Measurements from ENCODE around the gene MYO1C. TPM values are rescaled to one million over a fixed set of nuclear protein-coding genes. Genes with fewer than 3 reads are reported as not detected.

Gene MYO1C
- total RNA-seq, 1 experiment from 2014 or later: 73.6 TPM

DNA sequence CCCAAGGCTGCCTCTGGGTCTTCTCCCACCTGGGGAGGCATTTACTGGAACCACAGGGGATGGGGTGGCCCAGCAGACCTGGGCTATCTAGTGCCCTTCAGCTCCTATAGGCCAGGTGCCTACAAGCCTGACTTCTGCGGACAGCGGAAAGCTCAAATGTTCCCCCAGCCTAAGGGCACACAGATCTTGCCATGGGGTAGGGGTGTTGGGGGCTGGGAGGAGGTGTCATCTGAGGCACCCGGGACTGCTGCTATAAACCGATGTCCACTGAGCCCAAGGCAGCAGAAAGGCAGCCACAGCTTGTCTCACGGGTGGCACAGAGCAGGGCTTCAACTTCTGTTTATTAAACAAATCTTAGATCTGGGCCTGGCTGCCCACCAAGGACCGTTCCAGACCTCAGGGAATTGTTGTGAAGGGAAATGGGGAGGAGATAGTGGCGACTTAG lies 3.6 kb downstream of the MYO1C start (continued):
- TF ChIP-seq, protein P1, sequence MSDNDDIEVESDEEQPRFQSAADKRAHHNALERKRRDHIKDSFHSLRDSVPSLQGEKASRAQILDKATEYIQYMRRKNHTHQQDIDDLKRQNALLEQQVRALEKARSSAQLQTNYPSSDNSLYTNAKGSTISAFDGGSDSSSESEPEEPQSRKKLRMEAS (CRISPR knock-in tag; IDR thresholded peaks at IDR 0.05): no peak
- TF ChIP-seq FOXP4 (CRISPR knock-in tag; IDR thresholded peaks at IDR 0.05): no peak
- TF ChIP-seq SMAD3 (CRISPR knock-in tag; IDR thresholded peaks at IDR 0.05; ENCODE audit: borderline replicate concordance): no peak
- TF ChIP-seq E2F4 (CRISPR knock-in tag; IDR thresholded peaks at IDR 0.05; ENCODE audit: borderline replicate concordance, low read depth): no peak
- TF ChIP-seq NR3C1 (CRISPR knock-in tag; conservative IDR thresholded peaks at IDR 0.05; ENCODE audit: low read depth): no peak

- Mint-ChIP-seq H3K27me3 (ENCODE audit: low read depth) (peaks cover 11% of the 10 kb centered on the region), H3K4me3 (peak overlapping the region; percentile 82), H3K4me1 (peaks cover 37% of the 10 kb centered on the region), H3K27ac (peak overlapping the region; percentile 53; the same call in 1 of the 2 replicates), H3K9me3 (no peaks in the 10 kb centered on the region), H3K36me3 (peaks cover 6% of the 10 kb centered on the region; the same call in 1 of the 2 replicates)
- ChIA-PET POLR2A (interaction anchor here (0.7 to 1.7 kb wide), 2 partner anchors 28 to 37 kb away, joined by 4 to 9 read pairs; partner anchors contain the start of gene INPP5K), CTCF (interaction anchor here (0.5 to 3.8 kb wide), 7 partner anchors 28 to 160 kb away, joined by 3 to 20 read pairs (median 4); partner anchors contain the start of genes INPP5K and RILP)
- DNase-seq (ENCODE audit: low spot score) (peak; percentile 81), ATAC-seq (peak; percentile 4)
- 0 out of 2 replicates have a peak, but pooled peaks have one; percentile 22 for TF ChIP-seq ESRRA (CRISPR knock-in tag; IDR thresholded peaks at IDR 0.05; ENCODE audit: borderline replicate concordance)
- TF ChIP-seq HMGA2 (CRISPR knock-in tag; IDR thresholded peaks at IDR 0.05): no peak
- TF ChIP-seq, protein P2, sequence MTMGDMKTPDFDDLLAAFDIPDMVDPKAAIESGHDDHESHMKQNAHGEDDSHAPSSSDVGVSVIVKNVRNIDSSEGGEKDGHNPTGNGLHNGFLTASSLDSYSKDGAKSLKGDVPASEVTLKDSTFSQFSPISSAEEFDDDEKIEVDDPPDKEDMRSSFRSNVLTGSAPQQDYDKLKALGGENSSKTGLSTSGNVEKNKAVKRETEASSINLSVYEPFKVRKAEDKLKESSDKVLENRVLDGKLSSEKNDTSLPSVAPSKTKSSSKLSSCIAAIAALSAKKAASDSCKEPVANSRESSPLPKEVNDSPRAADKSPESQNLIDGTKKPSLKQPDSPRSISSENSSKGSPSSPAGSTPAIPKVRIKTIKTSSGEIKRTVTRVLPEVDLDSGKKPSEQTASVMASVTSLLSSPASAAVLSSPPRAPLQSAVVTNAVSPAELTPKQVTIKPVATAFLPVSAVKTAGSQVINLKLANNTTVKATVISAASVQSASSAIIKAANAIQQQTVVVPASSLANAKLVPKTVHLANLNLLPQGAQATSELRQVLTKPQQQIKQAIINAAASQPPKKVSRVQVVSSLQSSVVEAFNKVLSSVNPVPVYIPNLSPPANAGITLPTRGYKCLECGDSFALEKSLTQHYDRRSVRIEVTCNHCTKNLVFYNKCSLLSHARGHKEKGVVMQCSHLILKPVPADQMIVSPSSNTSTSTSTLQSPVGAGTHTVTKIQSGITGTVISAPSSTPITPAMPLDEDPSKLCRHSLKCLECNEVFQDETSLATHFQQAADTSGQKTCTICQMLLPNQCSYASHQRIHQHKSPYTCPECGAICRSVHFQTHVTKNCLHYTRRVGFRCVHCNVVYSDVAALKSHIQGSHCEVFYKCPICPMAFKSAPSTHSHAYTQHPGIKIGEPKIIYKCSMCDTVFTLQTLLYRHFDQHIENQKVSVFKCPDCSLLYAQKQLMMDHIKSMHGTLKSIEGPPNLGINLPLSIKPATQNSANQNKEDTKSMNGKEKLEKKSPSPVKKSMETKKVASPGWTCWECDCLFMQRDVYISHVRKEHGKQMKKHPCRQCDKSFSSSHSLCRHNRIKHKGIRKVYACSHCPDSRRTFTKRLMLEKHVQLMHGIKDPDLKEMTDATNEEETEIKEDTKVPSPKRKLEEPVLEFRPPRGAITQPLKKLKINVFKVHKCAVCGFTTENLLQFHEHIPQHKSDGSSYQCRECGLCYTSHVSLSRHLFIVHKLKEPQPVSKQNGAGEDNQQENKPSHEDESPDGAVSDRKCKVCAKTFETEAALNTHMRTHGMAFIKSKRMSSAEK (CRISPR knock-in tag; IDR thresholded peaks at IDR 0.05; ENCODE audit: borderline replicate concordance): no peak
- TF ChIP-seq, protein P3, sequence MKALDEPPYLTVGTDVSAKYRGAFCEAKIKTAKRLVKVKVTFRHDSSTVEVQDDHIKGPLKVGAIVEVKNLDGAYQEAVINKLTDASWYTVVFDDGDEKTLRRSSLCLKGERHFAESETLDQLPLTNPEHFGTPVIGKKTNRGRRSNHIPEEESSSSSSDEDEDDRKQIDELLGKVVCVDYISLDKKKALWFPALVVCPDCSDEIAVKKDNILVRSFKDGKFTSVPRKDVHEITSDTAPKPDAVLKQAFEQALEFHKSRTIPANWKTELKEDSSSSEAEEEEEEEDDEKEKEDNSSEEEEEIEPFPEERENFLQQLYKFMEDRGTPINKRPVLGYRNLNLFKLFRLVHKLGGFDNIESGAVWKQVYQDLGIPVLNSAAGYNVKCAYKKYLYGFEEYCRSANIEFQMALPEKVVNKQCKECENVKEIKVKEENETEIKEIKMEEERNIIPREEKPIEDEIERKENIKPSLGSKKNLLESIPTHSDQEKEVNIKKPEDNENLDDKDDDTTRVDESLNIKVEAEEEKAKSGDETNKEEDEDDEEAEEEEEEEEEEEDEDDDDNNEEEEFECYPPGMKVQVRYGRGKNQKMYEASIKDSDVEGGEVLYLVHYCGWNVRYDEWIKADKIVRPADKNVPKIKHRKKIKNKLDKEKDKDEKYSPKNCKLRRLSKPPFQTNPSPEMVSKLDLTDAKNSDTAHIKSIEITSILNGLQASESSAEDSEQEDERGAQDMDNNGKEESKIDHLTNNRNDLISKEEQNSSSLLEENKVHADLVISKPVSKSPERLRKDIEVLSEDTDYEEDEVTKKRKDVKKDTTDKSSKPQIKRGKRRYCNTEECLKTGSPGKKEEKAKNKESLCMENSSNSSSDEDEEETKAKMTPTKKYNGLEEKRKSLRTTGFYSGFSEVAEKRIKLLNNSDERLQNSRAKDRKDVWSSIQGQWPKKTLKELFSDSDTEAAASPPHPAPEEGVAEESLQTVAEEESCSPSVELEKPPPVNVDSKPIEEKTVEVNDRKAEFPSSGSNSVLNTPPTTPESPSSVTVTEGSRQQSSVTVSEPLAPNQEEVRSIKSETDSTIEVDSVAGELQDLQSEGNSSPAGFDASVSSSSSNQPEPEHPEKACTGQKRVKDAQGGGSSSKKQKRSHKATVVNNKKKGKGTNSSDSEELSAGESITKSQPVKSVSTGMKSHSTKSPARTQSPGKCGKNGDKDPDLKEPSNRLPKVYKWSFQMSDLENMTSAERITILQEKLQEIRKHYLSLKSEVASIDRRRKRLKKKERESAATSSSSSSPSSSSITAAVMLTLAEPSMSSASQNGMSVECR (CRISPR knock-in tag; IDR thresholded peaks at IDR 0.05; ENCODE audit: borderline replicate concordance): peak; percentile 20; the same call in 1 of the 2 replicates
- TF ChIP-seq, protein P4, sequence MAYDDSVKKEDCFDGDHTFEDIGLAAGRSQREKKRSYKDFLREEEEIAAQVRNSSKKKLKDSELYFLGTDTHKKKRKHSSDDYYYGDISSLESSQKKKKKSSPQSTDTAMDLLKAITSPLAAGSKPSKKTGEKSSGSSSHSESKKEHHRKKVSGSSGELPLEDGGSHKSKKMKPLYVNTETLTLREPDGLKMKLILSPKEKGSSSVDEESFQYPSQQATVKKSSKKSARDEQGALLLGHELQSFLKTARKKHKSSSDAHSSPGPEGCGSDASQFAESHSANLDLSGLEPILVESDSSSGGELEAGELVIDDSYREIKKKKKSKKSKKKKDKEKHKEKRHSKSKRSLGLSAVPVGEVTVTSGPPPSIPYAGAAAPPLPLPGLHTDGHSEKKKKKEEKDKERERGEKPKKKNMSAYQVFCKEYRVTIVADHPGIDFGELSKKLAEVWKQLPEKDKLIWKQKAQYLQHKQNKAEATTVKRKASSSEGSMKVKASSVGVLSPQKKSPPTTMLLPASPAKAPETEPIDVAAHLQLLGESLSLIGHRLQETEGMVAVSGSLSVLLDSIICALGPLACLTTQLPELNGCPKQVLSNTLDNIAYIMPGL (CRISPR knock-in tag; IDR thresholded peaks at IDR 0.05): no peak; the same call in 1 of the 2 replicates
- no peak for TF ChIP-seq CREM (CRISPR knock-in tag; IDR thresholded peaks at IDR 0.05)
- TF ChIP-seq MXD4 (CRISPR knock-in tag; IDR thresholded peaks at IDR 0.05; ENCODE audit: borderline replicate concordance): no peak
- no peak for TF ChIP-seq ETV6 (CRISPR knock-in tag; IDR thresholded peaks at IDR 0.05)
- no peak for TF ChIP-seq ATF3 (CRISPR knock-in tag; conservative IDR thresholded peaks at IDR 0.05)
- TF ChIP-seq ATF1 (CRISPR knock-in tag; IDR thresholded peaks at IDR 0.05): no peak
- TF ChIP-seq, protein P5, sequence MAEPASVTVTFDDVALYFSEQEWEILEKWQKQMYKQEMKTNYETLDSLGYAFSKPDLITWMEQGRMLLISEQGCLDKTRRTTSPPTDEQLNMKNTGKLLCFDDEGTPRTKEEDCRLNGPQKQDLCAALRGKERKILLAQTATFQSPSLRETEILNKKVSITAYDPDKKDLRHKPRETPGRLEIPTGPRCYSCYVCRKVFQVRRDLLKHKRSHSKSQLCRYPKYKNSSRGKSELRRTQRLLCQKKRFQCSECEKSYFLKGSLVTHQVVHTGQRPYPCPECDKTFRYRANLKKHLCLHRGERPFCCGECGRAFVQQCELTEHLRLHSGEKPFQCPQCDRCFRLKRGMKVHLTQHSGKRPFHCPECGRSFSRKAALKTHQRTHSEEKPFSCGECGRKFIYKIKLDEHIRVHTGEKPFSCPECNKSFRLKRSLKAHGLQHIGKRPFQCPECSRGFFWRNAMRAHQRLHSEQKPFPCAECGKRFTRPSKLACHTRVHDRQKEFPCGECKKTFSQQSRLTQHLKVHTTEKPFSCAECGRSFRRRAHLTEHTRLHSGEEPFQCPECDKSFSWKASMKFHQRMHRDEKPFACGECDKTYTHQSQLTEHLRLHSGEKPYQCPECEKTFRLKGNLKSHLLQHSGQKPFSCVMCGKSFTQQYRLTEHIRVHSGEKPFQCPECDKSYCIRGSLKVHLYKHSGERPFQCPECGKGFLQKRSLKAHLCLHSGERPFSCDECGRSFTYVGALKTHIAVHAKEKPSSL (CRISPR knock-in tag; conservative IDR thresholded peaks at IDR 0.05): no peak
Observed at GRCh38 chr17:1487939-1488825, 4.3 kb downstream of the MYO1C start.

All from WTC11 (cell line).